H1 (cell line): ENCODE measurements around the gene SPRN. TPM values are rescaled to one million over a fixed set of nuclear protein-coding genes. Genes with fewer than 3 reads are reported as not detected.
"Not testable (repeated sequence)": the region's sequence is repeated elsewhere in the genome, so short reads cannot be mapped to it uniquely, and the experiment has no call there.

Experiments used
- CTCF ChIA-PET: fragments of 300-600 bp; sonication (Branson Sonifier 250); formaldehyde crosslinking; loops from one replicate; lab custom pipeline; 2021; ENCODE audit not compliant: partially characterized antibody; lab: Charles Lee
- POLR2A ChIA-PET: fragments of 300-600 bp; sonication (Branson Sonifier 250); formaldehyde crosslinking; loops from one replicate; lab custom pipeline; 2021; ENCODE audit warnings: inconsistent platforms; ENCODE audit not compliant: partially characterized antibody; lab: Charles Lee
- DNase-seq, 2 experiments: peaks; one replicate each; pipeline versions ENCODE4 v3.0.0 to v3.0.0-alpha.2; 2010 to 2022; ENCODE audit warnings: low spot score in 2 of 2, low read depth in 1 of 2, mixed read lengths in 1 of 2
- FAIRE-seq: peaks from 2 replicates; lab custom pipeline; 2011; peaks lifted over from hg19 to GRCh38; lab: Jason Lieb, UNC
- H2AFZ ChIP-seq: 2 replicates; pipeline ENCODE4 v1.8.1; 2012; ENCODE audit warnings: low read length, inconsistent platforms
- H2AK5ac ChIP-seq: 2 replicates; pipeline ENCODE4 v1.6.1; 2013; ENCODE audit warnings: low read depth, low read length
- H2BK120ac ChIP-seq: replicated peaks from 2 replicates; pipeline ENCODE3; 2013; ENCODE audit warnings: low read depth, low read length, inconsistent platforms
- H2BK12ac ChIP-seq: 2 replicates; pipeline ENCODE4 v1.6.1; 2013; ENCODE audit warnings: low read depth, low read length
- H2BK15ac ChIP-seq: 2 replicates; pipeline ENCODE4 v1.6.1; 2013; ENCODE audit warnings: low read length
- H2BK20ac ChIP-seq: 2 replicates; pipeline ENCODE4 v1.6.1; 2013; ENCODE audit warnings: low read length
- H2BK5ac ChIP-seq: 2 replicates; pipeline ENCODE4 v1.6.1; 2013; ENCODE audit warnings: low read depth, low read length
- H3K14ac ChIP-seq: 2 replicates; pipeline ENCODE4 v1.6.1; 2013; ENCODE audit warnings: inconsistent platforms; ENCODE audit not compliant: insufficient read length
- H3K18ac ChIP-seq: 2 replicates; pipeline ENCODE4 v1.6.1; 2013; ENCODE audit warnings: low read length; ENCODE audit errors: extremely low read depth
- H3K23ac ChIP-seq: 2 replicates; pipeline ENCODE4 v1.6.1; 2013; ENCODE audit warnings: inconsistent platforms; ENCODE audit not compliant: insufficient read length
- H3K23me2 ChIP-seq: 2 replicates; pipeline ENCODE4 v1.6.1; 2013; ENCODE audit warnings: low read depth, low read length
- H3K27ac ChIP-seq: 2 replicates; pipeline ENCODE4 v1.6.1; 2011; ENCODE audit warnings: low read depth, low read length, inconsistent platforms
- H3K27me3 ChIP-seq, 4 experiments: replicated peaks in 1 of 4; 1 replicate in 1 of 4; 2 replicates in 3 of 4; pipeline versions ENCODE4 v1.6.1 to v1.8.1; 2011 to 2013; ENCODE audit warnings: low read length in 3 of 4, mild to moderate bottlenecking in 3 of 4, inconsistent platforms in 2 of 4, mixed read lengths in 2 of 4, moderate library complexity in 1 of 4; ENCODE audit not compliant: control insufficient read depth in 3 of 4, insufficient read depth in 3 of 4; ENCODE audit errors: extremely low read depth in 1 of 4
- H3K36me3 ChIP-seq, 4 experiments: 2 replicates each; pipeline versions ENCODE4 v1.6.1 to v1.8.1; 2011 to 2013; ENCODE audit warnings: mild to moderate bottlenecking in 4 of 4, low read length in 3 of 4, moderate library complexity in 2 of 4, control low read depth in 1 of 4, inconsistent platforms in 1 of 4; ENCODE audit not compliant: insufficient read depth in 4 of 4, control insufficient read depth in 2 of 4
- H3K4ac ChIP-seq: replicated peaks from 2 replicates; pipeline ENCODE3; 2013; ENCODE audit warnings: low read length, low read depth, mixed read lengths, inconsistent platforms; ENCODE audit not compliant: insufficient read length
- H3K4me1 ChIP-seq, 4 experiments: replicated peaks in 1 of 4; 1 replicate in 1 of 4; 2 replicates in 3 of 4; pipeline versions ENCODE4 v1.6.1 to v1.8.1; 2011 to 2013; ENCODE audit warnings: low read length in 3 of 4, inconsistent platforms in 2 of 4, mixed read lengths in 1 of 4; ENCODE audit not compliant: insufficient read depth in 4 of 4, control insufficient read depth in 3 of 4
- H3K4me2 ChIP-seq, 2 experiments: 2 replicates each; pipeline versions ENCODE4 v1.6.1 to v1.8.1; 2011 to 2013; ENCODE audit warnings: low read depth in 2 of 2, low read length in 2 of 2, control low read depth in 1 of 2, inconsistent platforms in 1 of 2, mild to moderate bottlenecking in 1 of 2; ENCODE audit not compliant: insufficient read depth in 1 of 2
- H3K4me3 ChIP-seq, 4 experiments: fragments of 200-600, 300-600 bp in 1 of 4; sonication (generic), shearing (Covaris generic), sonication (Bioruptor Twin) in 1 of 4; 2 replicates each; pipeline versions ENCODE4 v1.5.1 to v1.8.1; 2011 to 2016; ENCODE audit warnings: low read length in 4 of 4, low read depth in 3 of 4, control low read depth in 2 of 4, inconsistent platforms in 2 of 4, mild to moderate bottlenecking in 2 of 4, mixed read lengths in 1 of 4, moderate library complexity in 1 of 4; ENCODE audit not compliant: insufficient read depth in 2 of 4; ENCODE audit errors: extremely low read depth in 1 of 4
- H3K56ac ChIP-seq: replicated peaks from 2 replicates; pipeline ENCODE3; 2013; ENCODE audit warnings: low read depth, mild to moderate bottlenecking, mixed read lengths, low read length, inconsistent platforms; ENCODE audit not compliant: insufficient read length
- H3K79me1 ChIP-seq: 2 replicates; pipeline ENCODE4 v1.6.1; 2013; ENCODE audit warnings: low read depth, low read length, control low read depth
- H3K79me2 ChIP-seq, 2 experiments: 2 replicates each; pipeline versions ENCODE4 v1.6.1 to v1.8.1; 2012 to 2013; ENCODE audit warnings: low read length in 2 of 2, mild to moderate bottlenecking in 2 of 2, inconsistent platforms in 1 of 2; ENCODE audit not compliant: insufficient read depth in 2 of 2, control insufficient read depth in 1 of 2
- H3K9ac ChIP-seq, 4 experiments: replicated peaks in 1 of 4; 1 replicate in 1 of 4; 2 replicates in 3 of 4; pipeline versions ENCODE4 v1.6.1 to v1.8.1; 2011 to 2013; ENCODE audit warnings: low read depth in 3 of 4, low read length in 3 of 4, control low read depth in 2 of 4, mild to moderate bottlenecking in 2 of 4, moderate library complexity in 2 of 4, inconsistent platforms in 1 of 4; ENCODE audit errors: extremely low read depth in 1 of 4
- H3K9me3 ChIP-seq, 2 experiments: 2 replicates each; pipeline versions ENCODE4 v1.6.1 to v1.8.1; 2012 to 2013; ENCODE audit warnings: mild to moderate bottlenecking in 2 of 2, moderate library complexity in 2 of 2, control low read depth in 1 of 2, inconsistent platforms in 1 of 2, low read depth in 1 of 2, low read length in 1 of 2, mixed read lengths in 1 of 2; ENCODE audit not compliant: insufficient read depth in 2 of 2
- H4K20me1 ChIP-seq, 2 experiments: replicated peaks in 1 of 2; 2 replicates each; pipeline versions ENCODE3 to v1.8.1; 2011 to 2013; ENCODE audit warnings: inconsistent platforms in 2 of 2, low read length in 2 of 2, mild to moderate bottlenecking in 1 of 2; ENCODE audit not compliant: insufficient read depth in 2 of 2, control insufficient read depth in 1 of 2
- H4K5ac ChIP-seq: 2 replicates; pipeline ENCODE4 v1.6.1; 2013; ENCODE audit warnings: low read length, low read depth, mixed read lengths, inconsistent platforms; ENCODE audit not compliant: insufficient read length
- H4K8ac ChIP-seq: 2 replicates; pipeline ENCODE4 v1.8.0; 2013; ENCODE audit warnings: mild to moderate bottlenecking, moderate library complexity, low read length, inconsistent platforms; ENCODE audit not compliant: insufficient read depth; ENCODE audit errors: extremely low read depth
- H4K91ac ChIP-seq: replicated peaks from 2 replicates; pipeline ENCODE3; 2013; ENCODE audit warnings: low read length, mixed read lengths, inconsistent platforms; ENCODE audit not compliant: insufficient read length
- WGBS, 2 experiments: shearing (Covaris generic) in 1 of 2; methylation state at CpG; one replicate each; pipeline versions ENCODE4 v1.1.6 to v1.1.7; 2013 to 2015; ENCODE audit warnings: low lambda C conversion rate in 2 of 2, mixed read lengths in 2 of 2, inconsistent platforms in 1 of 2, low coverage in 1 of 2, missing lambda C conversion rate in 1 of 2; ENCODE audit not compliant: insufficient replicate concordance in 2 of 2, insufficient coverage in 1 of 2, insufficient read length in 1 of 2; ENCODE audit errors: extremely low coverage in 1 of 2, missing lambda C conversion rate in 1 of 2; 5-methylcytosine and 5-hydroxymethylcytosine counted together
- polyA plus RNA-seq, 7 experiments: library from polyadenylated mRNA; depleted of rRNA in 3 of 7; stranded (reverse) in 5 of 7; unstranded in 2 of 7; fragments of >200 nt in 5 of 7; fragments of 200-250 nt in 2 of 7; gene quantifications; 1 replicate in 5 of 7; 2 replicates in 1 of 7; 4 replicates in 1 of 7; pipeline versions ENCODE4 v1.2.1 to v1.2.3, GENCODE V29; 2011 to 2013; ENCODE audit warnings: missing spikeins in 2 of 7, mixed read lengths in 2 of 7
- total RNA-seq: library from RNA; stranded (reverse); fragmentation: NEBNext Ultra II Directional; extraction: Animal tissue kit (Norgen Biotek cat#: 25700); gene quantifications from 2 replicates; pipeline ENCODE4 v1.2.1, GENCODE V29; 2021

Gene SPRN
- total and polyA plus RNA-seq, 2 of the 8 experiments (the other 6 are each of a cell fraction or from before 2014, with no cell fraction given): 0.23 to 0.24 TPM

GRCh38 chr10:133441356-133441755, 16.9 kb upstream of the SPRN start:
- H3K27me3 ChIP-seq, H3K4ac ChIP-seq, H2AFZ ChIP-seq, H4K5ac ChIP-seq, H2BK5ac ChIP-seq, H3K23me2 ChIP-seq, H3K27ac ChIP-seq, H3K56ac ChIP-seq, H3K4me2 ChIP-seq, H3K14ac ChIP-seq, H3K23ac ChIP-seq, H3K18ac ChIP-seq, H3K36me3 ChIP-seq, DNase-seq, H3K4me1 ChIP-seq, H3K79me2 ChIP-seq, H3K9ac ChIP-seq, POLR2A ChIA-PET, H3K79me1 ChIP-seq, H2BK20ac ChIP-seq, H2BK15ac ChIP-seq, H4K91ac ChIP-seq, H4K20me1 ChIP-seq, H4K8ac ChIP-seq, FAIRE-seq, H2BK120ac ChIP-seq, H2AK5ac ChIP-seq, H2BK12ac ChIP-seq, H3K4me3 ChIP-seq: not testable (repeated sequence)
- H3K9me3 ChIP-seq: peaks cover 65 to 88% of the 10 kb centered on the region in 2 experiments
- CTCF ChIA-PET: interaction anchor here (0.6 kb wide), 2 partner anchors 112 to 635 kb away, joined by 3 read pairs; no protein-coding TSS in a partner anchor
- WGBS, 2 experiments: 87% methylated on average over 6 of the region's 21 CpGs; no CpG with 5 or more reads in 1 of the 2 experiments
